Fibroblast of lung (primary cell): ENCODE measurements around the gene RBAK. TPM values are rescaled to one million over a fixed set of nuclear protein-coding genes. Genes with fewer than 3 reads are reported as not detected.
"Not testable (repeated sequence)": the region's sequence is repeated elsewhere in the genome, so short reads cannot be mapped to it uniquely, and the experiment has no call there.

Source experiments
- DNase-seq, 2 donors: peaks; one replicate each; pipeline versions ENCODE4 v3.0.0 to v3.0.0-alpha.2; 2010; ENCODE audit warnings: low read depth in 2 of 2
- H2AFZ ChIP-seq: 2 replicates; pipeline ENCODE4 v1.5.1; 2012; ENCODE audit warnings: low read length, control low read depth, inconsistent platforms
- H3K27ac ChIP-seq: 2 replicates; pipeline ENCODE4 v1.5.1; 2011; ENCODE audit warnings: low read length, control low read depth; ENCODE audit not compliant: insufficient read depth
- H3K27me3 ChIP-seq: 2 replicates; pipeline ENCODE4 v1.5.1; 2011; ENCODE audit warnings: mild to moderate bottlenecking, low read length; ENCODE audit not compliant: control insufficient read depth, insufficient read depth
- H3K36me3 ChIP-seq: 2 replicates; pipeline ENCODE4 v1.5.1; 2011; ENCODE audit warnings: low read length; ENCODE audit not compliant: control insufficient read depth, insufficient read depth
- H3K4me1 ChIP-seq: 2 replicates; pipeline ENCODE4 v1.5.1; 2011; ENCODE audit warnings: low read length; ENCODE audit not compliant: control insufficient read depth, insufficient read depth; ENCODE audit errors: extremely low read depth
- H3K4me2 ChIP-seq: 2 replicates; pipeline ENCODE4 v1.5.1; 2011; ENCODE audit warnings: low read length, control low read depth; ENCODE audit not compliant: insufficient read depth; ENCODE audit errors: extremely low read depth
- H3K4me3 ChIP-seq, 4 experiments: fragments of 200-600 bp in 1 of 4; sonication (generic) in 1 of 4; replicated peaks in 1 of 4; 2 replicates each; pipeline ENCODE4 v1.5.1; 2011 to 2016; ENCODE audit warnings: low read length in 4 of 4, low read depth in 3 of 4, mild to moderate bottlenecking in 3 of 4, control low read depth in 2 of 4, inconsistent platforms in 1 of 4, mixed read lengths in 1 of 4; ENCODE audit not compliant: insufficient read depth in 1 of 4; ENCODE audit errors: control extremely low read depth in 1 of 4
- H3K79me2 ChIP-seq: 2 replicates; pipeline ENCODE4 v1.5.1; 2012; ENCODE audit warnings: mild to moderate bottlenecking, low read length, inconsistent platforms; ENCODE audit not compliant: control insufficient read depth, insufficient read depth
- H3K9ac ChIP-seq: 2 replicates; pipeline ENCODE4 v1.5.1; 2011; ENCODE audit warnings: mild to moderate bottlenecking, low read length, control low read depth; ENCODE audit not compliant: insufficient read depth
- H3K9me3 ChIP-seq: 2 replicates; pipeline ENCODE4 v1.5.1; 2012; ENCODE audit warnings: low read depth, low read length; ENCODE audit not compliant: control insufficient read depth, insufficient read depth
- H4K20me1 ChIP-seq: 2 replicates; pipeline ENCODE4 v1.5.1; 2011; ENCODE audit warnings: low read length; ENCODE audit not compliant: control insufficient read depth, insufficient read depth; ENCODE audit errors: extremely low read depth
- CTCF ChIP-seq, 2 donors: IDR thresholded peaks in 1 of 2; conservative IDR thresholded peaks in 1 of 2; 1 replicate in 1 of 2; 2 replicates in 1 of 2; pipeline ENCODE4 v1.5.1; 2011 to 2012; ENCODE audit warnings: low read length in 2 of 2, control low read depth in 1 of 2, inconsistent platforms in 1 of 2, low read depth in 1 of 2, mild to moderate bottlenecking in 1 of 2
- EZH2 ChIP-seq: IDR thresholded peaks from 2 replicates; pipeline ENCODE4 v1.5.1; 2012; ENCODE audit warnings: low read length, control low read depth, mild to moderate bottlenecking; ENCODE audit errors: missing control alignments
- polyA plus RNA-seq, 2 donors: library from polyadenylated mRNA; depleted of rRNA in 1 of 2; stranded (reverse) in 1 of 2; unstranded in 1 of 2; fragments of >200 nt; gene quantifications; 2 replicates each; pipeline ENCODE4 v1.2.1, GENCODE V29; 2011 to 2012; ENCODE audit warnings: missing spikeins in 1 of 2
- total RNA-seq: library from RNA; depleted of rRNA; stranded (reverse); fragments of >200 nt; gene quantifications from 2 replicates; pipeline ENCODE4 v1.2.1, GENCODE V29; 2014

Gene RBAK
- total and polyA plus RNA-seq, 2 donors (not counting 1 experiment from before 2014, with no cell fraction given), result 4.3 to 6.9 TPM

GRCh38 chr7:5001911-5002310, 43.7 kb upstream of the RBAK start:
- TF ChIP-seq EZH2 (no peak), CTCF (conservative IDR thresholded peaks at IDR 0.05 in 1 of 2, IDR thresholded peaks at IDR 0.05 in 1 of 2; ENCODE audit: low read depth in 1 of 2, low read length in 2 of 2) (no peak)
- H4K20me1 ChIP-seq, result no peaks in the 10 kb centered on the region
- no peaks in the 10 kb centered on the region for H3K79me2 ChIP-seq
- H3K9ac ChIP-seq, result no peak overlapping the region
- H3K9me3 ChIP-seq, result no peaks in the 10 kb centered on the region
- no peaks in the 10 kb centered on the region for H3K4me1 ChIP-seq
- no peak overlapping the region for H2AFZ ChIP-seq
- no peak for DNase-seq
- H3K36me3 ChIP-seq, result peaks cover 4% of the 10 kb centered on the region
- H3K4me2 ChIP-seq, result no peak overlapping the region
- H3K27ac ChIP-seq, result no peak overlapping the region
- no peaks in the 10 kb centered on the region for H3K27me3 ChIP-seq
- no peak overlapping the region for H3K4me3 ChIP-seq

- Histone ChIP-seq H3K36me3 (no peaks in the 10 kb centered on the region), H3K9me3 (no peaks in the 10 kb centered on the region), H2AFZ (no peak overlapping the region), H3K4me1 (no peaks in the 10 kb centered on the region), H3K9ac (no peak overlapping the region), H3K79me2 (no peaks in the 10 kb centered on the region), H3K27me3 (no peaks in the 10 kb centered on the region), H3K27ac (no peak overlapping the region), H4K20me1 (no peaks in the 10 kb centered on the region), H3K4me3 (no peak overlapping the region), H3K4me2 (no peak overlapping the region)
- TF ChIP-seq EZH2 (no peak), CTCF (conservative IDR thresholded peaks at IDR 0.05 in 1 of 2, IDR thresholded peaks at IDR 0.05 in 1 of 2; ENCODE audit: low read depth in 1 of 2, low read length in 2 of 2) (no peak)
- DNase-seq, result no peak
These were observed 40.6 kb upstream of the RBAK start for GRCh38 chr7:5005066-5005465.

GRCh38 chr7:5012985-5013384, 32.7 kb upstream of the RBAK start:
- Histone ChIP-seq H3K36me3 (no peaks in the 10 kb centered on the region), H3K27ac (no peak overlapping the region), H2AFZ (no peak overlapping the region), H3K9me3 (no peaks in the 10 kb centered on the region), H3K4me2 (no peak overlapping the region), H4K20me1 (no peaks in the 10 kb centered on the region), H3K9ac (no peak overlapping the region), H3K27me3 (no peaks in the 10 kb centered on the region), H3K4me3 (no peak overlapping the region), H3K4me1 (no peaks in the 10 kb centered on the region), H3K79me2 (no peaks in the 10 kb centered on the region)
- TF ChIP-seq CTCF (conservative IDR thresholded peaks at IDR 0.05 in 1 of 2, IDR thresholded peaks at IDR 0.05 in 1 of 2; ENCODE audit: low read depth in 1 of 2, low read length in 2 of 2) (no peak), EZH2 (no peak)
- DNase-seq, result no peak

GRCh38 chr7:5015936-5016335, 29.7 kb upstream of the RBAK start:
- not testable (repeated sequence) for DNase-seq, H3K36me3 ChIP-seq, H3K4me3 ChIP-seq, H3K4me2 ChIP-seq, H2AFZ ChIP-seq, H3K27me3 ChIP-seq, H3K4me1 ChIP-seq, H3K79me2 ChIP-seq, H3K9ac ChIP-seq, H3K27ac ChIP-seq, H4K20me1 ChIP-seq, H3K9me3 ChIP-seq

GRCh38 chr7:5017626-5018025, 28.0 kb upstream of the RBAK start:
- DNase-seq, H3K4me2 ChIP-seq, H4K20me1 ChIP-seq, H3K4me1 ChIP-seq, H3K27me3 ChIP-seq, H3K9me3 ChIP-seq, H3K36me3 ChIP-seq, H2AFZ ChIP-seq, H3K9ac ChIP-seq, H3K79me2 ChIP-seq, H3K4me3 ChIP-seq, H3K27ac ChIP-seq: not testable (repeated sequence)
